HS-5 (cell line): ENCODE results near the gene EPHB1.
A peak's percentile ranks its signal among the peaks of the same experiment; 100 is the strongest.

Experiments
- DNase-seq: peaks from one replicate; pipeline ENCODE4 v3.0.0-alpha.2; 2012; ENCODE audit warnings: low read depth

EPHB1 gene

DNA sequence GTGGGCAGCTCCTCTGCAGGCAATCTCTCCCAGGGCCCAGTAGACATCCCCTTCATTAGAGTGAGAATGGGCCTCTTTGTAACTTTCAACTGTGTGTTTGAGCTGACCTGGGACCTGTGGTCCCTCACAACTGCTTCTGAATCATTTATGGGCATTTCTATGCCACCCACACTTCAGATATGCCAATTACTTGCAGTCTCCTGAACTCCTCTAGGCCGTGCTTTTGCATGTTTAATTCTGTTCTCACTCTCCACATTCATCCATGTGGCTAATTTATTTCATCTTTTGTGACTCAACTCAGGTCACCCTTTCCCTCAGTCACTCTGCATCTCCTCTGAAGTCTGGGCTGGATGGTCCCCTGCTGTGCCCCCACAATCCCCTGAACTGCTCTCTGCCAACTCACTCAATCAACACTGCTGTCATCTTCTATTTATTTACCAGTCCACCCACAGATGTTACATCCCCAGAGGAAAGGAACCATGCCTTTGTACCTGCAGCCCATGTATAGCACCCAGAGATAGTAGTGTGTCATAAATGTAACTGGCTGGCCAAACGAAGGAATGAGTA is 364.7 kb downstream of the EPHB1 start:
- no peak for DNase-seq

DNA sequence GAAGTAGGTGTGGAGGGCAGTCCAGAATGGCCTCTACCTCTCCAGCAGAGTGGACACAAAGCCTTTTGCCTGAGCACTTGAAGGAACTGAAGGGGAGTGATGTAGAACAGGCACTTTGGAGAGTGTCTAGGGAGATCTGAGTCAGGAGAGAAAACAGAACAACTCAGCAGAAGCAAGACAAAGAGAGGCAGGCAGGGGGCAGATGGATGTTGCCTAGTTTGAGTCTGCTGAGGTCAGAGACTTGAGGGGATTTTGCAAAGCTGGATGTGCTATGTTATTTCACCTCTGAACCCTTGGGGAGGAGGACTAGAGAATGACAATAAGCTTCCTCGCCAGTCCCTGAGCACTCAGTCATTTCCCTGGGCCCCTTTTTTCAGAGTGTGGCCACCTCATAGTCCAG is 366.4 kb downstream of the EPHB1 start:
- no peak for DNase-seq

DNA sequence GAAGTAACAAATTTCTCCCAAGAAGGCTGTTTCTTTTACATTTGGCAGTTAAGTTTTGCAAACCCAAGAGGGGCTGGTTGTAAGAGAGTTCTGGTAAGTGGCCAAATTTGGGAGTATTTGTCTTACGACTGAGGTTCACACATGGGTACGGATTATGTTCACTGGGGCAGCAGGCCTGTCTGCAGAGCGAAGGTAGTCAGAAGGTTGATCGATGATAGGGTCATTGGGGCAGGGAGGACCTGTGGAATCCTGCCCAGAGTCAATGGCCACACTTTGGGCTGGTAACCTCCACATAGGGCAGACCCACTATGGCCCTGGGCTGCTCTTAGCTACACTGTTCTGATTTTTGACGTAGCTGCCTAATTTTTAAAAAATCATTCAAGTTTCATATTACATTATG is 368.6 kb downstream of the EPHB1 start:
- no peak for DNase-seq

DNA sequence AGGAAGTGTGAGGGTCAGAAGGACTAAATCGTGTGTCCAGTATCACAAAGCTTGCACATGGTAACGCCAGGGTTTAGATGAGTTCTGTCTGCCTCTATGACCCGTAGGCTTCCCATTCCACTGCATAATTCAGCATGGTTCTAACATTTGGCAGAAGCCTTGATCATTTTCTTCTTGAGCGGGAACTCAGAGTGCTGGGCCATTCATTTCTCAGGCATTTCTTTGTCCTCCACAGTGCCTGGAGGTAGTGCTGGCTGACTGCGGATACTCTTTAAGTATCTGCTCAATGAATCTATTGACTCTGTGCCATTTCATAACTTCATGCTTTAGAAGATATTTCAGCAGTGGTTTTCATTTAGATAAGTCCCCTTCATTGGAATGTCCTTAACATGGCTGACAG is 370.2 kb downstream of the EPHB1 start:
- DNase-seq, result no peak

DNA sequence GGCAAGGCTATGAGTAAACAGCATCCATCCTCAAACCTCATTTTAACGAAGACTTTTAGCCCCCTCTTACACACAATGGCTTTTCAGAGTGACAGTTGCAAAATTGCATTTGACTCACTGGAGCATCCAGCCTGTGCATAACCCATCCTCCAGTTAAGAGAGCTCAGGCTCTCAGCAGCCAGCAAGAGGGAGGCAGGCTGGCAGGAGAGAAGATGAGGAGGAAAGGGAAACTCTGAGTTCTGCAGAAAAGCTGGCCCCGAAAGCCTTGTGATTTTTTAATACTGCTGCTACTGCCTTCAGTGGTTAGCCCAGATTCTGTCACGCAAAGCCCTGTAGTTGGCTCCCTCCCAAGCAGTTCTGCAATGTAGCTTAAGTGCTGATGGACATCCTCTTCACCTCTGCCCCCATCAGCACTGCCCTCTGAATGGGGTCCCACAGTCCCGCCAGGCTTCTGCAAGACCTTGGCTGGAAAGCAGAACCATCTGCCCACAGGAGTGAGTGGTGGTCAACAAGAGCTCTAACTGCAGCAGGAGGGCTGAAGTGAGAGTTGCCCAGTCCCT is 371.3 kb downstream of the EPHB1 start:
- DNase-seq, result no peak

DNA sequence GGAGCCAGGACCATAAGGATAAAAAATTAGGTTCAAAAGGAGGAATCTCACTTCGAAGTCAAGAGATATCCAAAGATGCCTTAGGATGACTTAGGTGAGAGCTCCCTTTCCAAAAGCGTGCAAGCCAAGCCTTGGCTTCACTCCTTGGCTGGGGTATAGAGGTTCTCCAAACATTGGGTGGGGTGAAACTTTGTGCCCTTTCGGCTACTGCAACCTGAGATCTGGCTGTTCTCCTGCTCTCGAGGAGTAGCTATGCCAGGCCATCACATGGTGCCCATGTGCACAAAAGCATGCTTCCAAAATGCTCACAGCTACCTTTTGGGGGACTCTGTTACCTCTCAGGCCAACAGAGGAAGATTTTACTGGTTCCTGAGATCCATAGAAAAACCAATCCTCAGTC is 373.8 kb downstream of the EPHB1 start:
- DNase-seq, result no peak

DNA sequence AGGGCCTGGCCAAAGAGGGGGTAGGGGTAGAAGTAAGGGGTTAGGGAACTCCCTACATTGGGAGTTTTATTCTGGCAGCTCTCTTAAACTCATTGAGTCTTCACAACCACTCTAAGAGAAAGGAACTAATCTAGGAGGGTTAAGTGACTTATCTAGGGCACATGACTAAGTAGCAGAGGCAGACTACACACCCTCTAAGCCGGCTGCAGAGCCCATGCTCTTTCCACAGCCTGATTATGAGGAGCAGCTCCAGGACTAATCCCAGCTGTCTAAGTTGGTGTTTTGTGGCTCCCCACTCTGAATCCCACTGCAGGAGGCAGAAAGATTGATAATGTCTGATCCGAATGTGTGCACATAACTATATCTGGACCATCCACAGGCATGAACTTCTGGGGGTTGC is 374.6 kb downstream of the EPHB1 start:
- DNase-seq, result no peak

DNA sequence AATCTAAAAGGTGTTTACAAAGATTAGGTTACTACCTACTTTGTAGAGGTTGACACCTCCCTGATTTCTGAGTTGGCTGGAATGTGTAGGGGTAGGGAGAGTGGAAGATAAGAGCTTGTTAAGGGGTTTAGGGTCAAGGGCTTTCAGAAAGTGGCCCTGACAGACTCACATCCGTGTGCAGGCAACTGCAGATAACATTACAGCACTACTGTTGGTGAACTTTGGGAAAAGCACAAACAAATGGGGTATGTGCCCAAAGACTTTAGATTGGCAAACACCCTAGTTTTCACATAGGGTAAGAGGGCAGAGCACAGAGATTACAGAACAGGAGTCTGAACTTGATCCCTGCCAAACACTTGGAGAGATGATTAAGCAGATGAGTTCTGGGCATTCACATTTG is 375.7 kb downstream of the EPHB1 start:
- no peak for DNase-seq

DNA sequence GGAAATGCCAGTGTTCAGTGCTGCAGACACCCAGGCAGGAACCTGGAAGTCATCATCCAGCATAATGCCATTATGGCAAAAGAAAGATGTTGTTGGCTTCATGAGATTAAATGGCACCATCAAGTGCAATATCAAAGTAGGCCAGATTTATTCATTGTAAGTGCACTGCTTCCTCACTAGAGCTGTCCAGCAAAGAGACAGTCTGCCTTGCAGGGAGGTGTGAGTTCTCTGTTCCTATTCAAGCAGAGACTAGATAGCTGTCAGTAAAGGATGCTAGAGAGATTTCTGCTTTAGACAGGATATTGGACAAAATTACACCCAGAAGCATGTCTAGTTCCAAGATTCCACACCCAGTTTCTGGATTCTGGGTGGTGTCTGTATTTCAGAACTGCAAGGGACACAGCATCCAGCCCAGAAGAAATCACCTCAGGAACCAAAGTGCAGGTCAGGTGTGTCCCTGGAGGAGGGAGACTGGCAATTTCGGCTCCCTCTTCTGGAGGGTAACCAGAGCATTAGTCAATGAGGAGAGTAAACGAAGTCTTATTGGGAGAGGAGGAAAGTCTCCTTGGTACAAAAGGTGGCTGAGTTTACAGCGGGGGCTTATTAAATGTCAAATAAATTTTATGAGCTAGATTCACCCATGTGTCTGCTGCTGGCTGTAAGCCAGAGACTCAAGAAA is 377.3 kb downstream of the EPHB1 start:
- DNase-seq, result no peak

DNA sequence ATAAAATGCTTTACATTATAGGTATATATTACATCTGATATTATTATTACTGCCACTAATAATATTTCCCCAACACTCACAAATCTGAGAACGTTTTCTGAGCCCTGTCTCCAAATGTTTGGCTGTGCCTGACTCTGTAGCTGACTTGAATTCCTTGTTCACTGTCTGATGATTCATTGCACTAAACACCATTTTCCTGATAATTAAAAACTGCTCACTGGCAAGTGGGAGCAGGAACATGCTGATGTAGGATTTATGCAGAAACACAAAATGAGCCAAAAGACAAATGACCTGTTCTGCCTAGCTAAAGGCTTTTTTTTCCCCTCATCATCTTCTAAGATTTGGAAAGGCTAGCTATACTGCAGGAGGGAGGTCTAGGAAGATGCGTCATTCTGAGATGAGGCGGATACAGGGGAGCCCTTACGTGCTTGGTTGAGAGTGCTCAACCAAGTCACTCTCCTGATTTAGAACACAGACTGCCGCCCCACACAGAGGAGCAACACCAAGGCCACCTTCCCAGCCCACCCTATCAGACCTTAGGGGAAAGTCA is 380.7 kb downstream of the EPHB1 start:
- DNase-seq, result no peak

DNA sequence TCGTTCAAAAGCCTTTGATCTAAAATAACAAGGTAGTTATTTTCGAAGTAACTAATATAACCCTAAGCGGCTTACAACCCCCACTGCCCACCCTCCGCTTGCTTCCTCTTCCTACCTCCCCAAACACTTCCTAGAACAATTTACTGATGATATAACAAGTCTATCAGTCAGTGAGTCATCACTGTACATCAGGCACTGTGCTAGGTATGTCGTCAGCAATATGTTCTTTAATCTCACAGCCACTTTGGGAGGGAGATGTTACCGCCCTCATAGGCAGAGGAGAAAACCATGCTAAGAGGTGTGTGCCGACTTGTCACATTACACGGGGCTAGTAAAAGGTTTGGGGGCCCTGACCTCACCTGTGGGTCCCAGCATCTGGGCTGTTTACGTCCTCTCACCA is 381.8 kb downstream of the EPHB1 start:
- no peak for DNase-seq

DNA sequence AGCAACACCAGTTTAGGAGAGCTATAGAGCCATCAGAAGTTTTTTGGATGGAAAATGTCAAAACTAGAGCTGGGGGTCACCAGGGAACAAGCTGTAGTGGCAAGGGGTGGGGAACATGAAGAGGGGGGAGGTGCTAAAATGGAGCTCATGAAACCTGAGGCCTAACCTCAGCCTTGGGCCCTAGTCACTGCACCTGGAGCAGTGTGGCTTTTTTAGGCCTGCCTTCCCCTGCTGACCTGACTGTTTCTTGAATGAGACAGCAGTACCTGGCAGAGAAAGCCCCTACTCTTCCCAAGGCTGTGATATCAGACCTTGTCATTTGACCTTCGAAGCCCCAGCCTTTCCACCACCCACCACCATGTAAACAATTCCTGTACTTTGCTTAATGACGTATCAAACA is 383.5 kb downstream of the EPHB1 start:
- no peak for DNase-seq

DNA sequence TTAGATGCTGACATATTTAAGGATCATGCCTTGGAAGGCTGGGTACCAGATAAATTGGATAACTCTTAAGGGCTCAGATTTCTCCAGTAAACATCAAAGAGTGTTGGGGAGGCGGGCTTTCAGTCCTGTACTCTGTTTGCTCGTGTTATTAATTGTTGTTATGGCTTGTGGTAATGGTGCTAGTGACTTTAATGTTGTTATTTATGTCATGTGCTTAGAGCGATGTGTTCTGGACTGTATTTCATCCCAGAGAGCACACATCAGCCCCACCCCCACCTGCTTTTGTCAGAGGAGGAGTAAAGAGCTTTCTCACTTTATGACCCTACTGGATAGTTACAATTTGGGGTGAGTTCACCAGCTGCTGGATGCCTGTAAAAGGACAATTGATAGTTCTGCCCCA is 386.3 kb downstream of the EPHB1 start:
- no peak for DNase-seq

DNA sequence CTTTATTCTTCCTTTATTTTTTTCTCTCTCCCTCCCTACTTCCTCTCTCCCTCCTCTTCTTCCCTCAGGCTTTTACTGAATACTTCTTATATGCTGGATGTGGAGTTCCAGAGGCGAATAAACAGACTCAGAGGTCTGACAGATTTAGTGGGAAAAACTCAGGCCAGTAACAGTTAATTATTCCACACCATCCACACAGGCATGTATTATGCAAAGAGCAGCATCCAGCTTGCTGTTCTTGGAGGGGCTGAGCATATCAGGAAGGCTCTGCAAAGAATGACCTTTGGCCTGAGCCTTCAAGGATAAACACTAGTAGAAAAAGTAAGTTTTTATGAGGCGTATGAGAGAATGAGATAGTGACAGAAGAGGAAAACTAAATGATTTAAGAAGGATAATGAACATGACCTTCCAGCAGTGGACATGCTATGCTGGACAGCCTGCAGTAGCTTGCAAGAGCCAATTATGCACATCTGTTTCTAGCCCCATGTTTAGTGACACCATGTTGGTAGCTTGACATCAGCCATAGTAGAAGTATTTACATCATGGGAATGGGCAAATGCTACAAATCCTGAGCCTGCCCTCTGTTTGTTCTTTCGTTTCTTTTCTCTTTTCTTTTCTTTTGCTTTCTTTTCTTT is 387.4 kb downstream of the EPHB1 start:
- no peak for DNase-seq

DNA sequence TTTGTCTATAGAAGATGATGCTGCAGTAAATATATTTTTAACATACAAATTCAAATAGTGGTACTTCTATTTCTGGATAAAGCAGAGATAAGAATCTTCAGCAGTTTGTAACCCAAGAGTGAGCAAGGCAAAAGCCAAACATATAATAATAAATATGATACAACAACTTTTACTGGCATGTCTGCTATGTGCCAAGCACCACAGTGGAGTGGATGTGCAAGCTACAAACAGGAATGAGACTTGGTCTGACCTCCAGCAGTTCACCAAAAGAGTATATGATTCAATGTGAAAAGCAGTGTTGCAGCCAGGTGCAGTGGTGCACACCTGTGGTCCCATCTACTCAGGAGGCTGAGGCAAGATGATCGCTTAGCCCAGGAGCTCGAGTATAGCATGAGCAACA is 395.6 kb downstream of the EPHB1 start:
- no peak for DNase-seq

DNA sequence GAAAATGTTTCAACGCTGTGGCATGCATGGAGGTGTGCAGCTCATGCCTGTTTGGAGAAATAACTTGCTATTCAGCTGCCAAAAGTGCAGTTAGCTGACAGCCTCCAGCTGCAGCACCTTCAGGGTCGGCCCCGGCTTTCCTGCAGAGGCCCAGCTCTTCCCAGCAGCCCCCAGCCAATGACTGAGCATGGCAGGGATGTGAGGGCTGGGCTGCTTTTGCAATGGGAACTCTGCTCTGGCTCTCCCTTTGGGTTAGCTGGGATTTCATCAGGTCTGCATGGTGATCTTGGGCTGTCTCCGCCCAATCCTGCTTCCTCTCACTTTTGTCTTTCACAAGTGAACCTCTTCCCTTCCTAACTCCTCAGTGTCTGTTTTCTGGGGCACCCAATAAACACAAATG is 396.6 kb downstream of the EPHB1 start:
- no peak for DNase-seq

DNA sequence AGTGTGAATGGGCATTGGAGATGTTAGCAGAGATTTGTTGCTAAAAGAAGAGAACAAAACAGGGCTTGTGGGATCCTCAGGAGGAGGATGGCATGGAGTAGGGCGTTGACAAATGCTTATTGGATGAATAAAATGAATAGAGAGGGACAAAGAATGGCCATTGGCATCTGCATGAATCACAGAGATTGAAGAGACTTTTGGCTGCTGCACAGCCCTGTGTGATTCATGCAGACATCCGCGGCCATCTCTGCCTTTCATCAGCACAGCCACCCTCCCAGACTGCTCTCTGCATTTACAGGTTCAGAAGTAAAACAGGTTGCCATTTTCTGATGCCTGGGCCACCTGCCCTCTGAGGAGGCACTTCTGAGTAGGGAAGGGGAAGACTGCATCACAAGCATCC is 397.9 kb downstream of the EPHB1 start:
- peak; percentile 22 for DNase-seq

DNA sequence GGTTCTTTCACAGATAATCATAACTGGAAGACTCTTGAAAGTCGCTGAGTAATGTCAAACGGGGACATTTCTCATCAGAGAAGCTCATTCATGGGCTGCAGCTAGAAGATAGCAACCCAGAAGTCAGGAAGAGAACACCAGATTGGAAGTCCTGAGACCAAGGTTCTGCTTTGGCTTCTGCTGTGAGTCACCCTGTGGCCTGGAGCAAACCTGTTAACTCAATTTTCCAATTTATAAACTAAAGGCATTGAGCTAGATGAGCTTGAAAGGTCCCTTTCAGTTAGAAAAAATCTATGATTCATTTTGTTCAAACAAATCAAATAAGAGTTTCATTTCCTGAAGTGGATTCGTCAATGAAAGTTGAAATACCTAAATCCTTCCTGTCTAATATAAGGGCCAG is 402.2 kb downstream of the EPHB1 start:
- no peak for DNase-seq

DNA sequence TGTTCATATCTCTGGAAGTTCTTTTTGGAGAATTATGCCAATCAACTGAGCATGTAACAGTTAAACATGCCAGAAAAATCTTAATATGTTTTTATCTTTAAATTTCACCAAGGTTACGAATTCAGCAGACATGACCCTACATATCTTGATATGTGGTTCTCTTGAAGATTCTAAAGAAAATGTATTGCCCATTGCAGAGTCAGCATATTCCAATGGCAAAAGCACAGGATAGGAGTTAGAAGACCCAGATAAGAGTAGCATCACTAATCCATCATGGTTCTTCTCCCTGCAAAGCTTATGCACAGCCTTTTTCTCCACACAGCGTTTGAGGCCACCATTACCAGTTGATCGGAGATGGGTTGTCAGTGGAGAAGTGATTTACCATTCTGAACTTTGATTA is 402.8 kb downstream of the EPHB1 start:
- DNase-seq, result no peak

DNA sequence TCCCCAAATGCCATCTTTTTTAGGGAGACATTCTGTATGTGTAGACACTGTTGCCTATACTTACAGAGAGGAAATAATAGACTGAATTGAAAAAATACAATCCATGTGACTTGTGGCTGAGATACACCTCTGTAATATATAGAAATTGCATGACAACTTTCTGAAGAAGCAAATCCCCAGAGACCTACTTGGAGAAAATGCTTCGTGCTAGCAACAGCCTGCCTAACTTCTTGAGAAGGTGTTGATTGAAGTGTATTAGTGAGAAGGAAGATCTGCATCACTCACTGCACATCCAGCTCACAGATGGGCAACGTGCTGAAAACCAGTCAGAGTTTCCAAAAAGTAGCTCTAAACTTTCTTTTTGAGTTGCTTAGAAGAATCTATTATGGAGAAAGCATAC is 404.1 kb downstream of the EPHB1 start:
- no peak for DNase-seq

DNA sequence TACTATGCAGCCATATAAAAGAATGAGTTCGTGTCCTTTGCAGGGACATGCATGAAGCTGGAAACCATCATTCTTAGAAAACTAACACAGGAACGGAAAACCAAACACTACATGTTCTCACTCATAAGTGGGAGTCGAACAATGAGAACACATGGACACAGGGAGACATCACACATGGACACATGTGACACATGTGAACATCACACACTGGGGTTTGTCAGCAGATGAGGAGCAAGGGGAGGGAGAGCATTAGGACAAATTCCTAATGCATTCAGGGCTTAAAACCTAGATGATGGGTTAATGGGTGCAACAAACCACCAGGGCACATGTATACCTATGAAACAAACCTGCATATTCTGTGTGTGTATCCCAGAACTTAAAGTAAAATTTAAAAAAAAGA is 408.0 kb downstream of the EPHB1 start:
- DNase-seq, result no peak

DNA sequence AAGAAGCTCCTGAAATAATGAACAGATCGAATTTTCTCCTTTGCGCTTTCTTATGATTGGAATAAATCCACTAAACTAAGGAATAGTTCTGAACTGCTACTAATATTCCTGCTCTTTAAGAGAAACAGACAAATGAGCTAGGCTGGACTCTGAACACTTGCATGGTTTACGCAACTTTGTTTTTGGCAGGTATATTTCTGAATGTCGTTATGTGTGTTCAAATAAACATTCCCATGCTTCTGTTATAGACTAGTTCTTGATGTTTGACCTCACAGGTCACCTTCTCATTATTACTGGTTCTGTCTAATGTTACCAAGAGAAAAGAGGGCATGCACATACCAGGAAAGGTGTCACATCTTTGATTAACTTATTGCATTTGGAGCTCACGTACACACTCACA is 418.2 kb downstream of the EPHB1 start:
- DNase-seq, result no peak

DNA sequence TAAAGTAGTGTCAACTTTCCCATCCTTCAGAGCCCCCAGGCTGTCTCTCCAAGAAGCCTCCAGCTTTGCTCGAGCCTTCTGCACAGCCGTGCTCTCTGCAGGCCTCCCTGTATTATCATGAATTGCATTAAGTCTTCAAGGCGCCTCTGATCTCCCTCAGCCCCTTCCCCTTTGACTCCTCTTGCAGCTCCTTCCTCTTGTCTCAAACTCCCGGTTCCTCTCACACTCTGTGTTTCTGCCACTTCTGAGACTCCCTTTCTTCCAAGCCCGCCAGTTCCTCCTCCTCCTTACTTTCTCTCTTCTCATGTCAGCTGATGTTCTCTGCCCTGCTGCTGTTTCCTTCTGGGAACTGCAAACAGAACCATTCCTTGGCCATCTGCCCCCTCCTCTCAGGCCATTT is 418.8 kb downstream of the EPHB1 start:
- DNase-seq, result no peak
